ENCODE results near the gene PDPN. TPM values are rescaled to one million over a fixed set of nuclear protein-coding genes. Genes with fewer than 3 reads are reported as not detected.

The PDPN gene
- total and polyA plus RNA-seq, 2 of the 4 experiments (the other 2 are of a cell fraction): 0.31 TPM; not detected in 1

- CTCF ChIA-PET: interaction anchor here (0.7 kb wide), 1 partner anchor 797 kb away, joined by 4 read pairs; no protein-coding TSS in a partner anchor
- intact Hi-C loops (cut with micrococcal nuclease): no loop called here
- no peak overlapping the region for H2AFZ ChIP-seq (replicated peaks; ENCODE audit: low read length, poor library complexity)
These were observed 40.0 kb upstream of the PDPN start for GRCh38 chr1:13543451-13544220.

More at GRCh38 chr1:13543451-13544220, 40.0 kb upstream of the PDPN start:
- no peak overlapping the region for H4K91ac ChIP-seq (ENCODE audit: insufficient read depth, low read depth, low read length)
- H2AK9ac ChIP-seq (replicated peaks; ENCODE audit: low read depth, low read length, poor library complexity): no peak overlapping the region
- TF ChIP-seq BHLHE40 (IDR thresholded peaks at IDR 0.05; ENCODE audit: low read depth, low read length) (no peak), MAFK (IDR thresholded peaks at IDR 0.05; ENCODE audit: low read depth, low read length) (no peak), CTCF (conservative IDR thresholded peaks at IDR 0.05; ENCODE audit: low read depth, low read length) (no peak), CEBPB (IDR thresholded peaks at IDR 0.05; ENCODE audit: low read depth, low read length) (no peak), RCOR1 (IDR thresholded peaks at IDR 0.05; ENCODE audit: insufficient replicate concordance, low read length) (no peak), MAZ (IDR thresholded peaks at IDR 0.05; ENCODE audit: borderline replicate concordance, low read depth, low read length) (no peak), SMC3 (IDR thresholded peaks at IDR 0.05; ENCODE audit: low read depth, low read length) (no peak), RAD21 (IDR thresholded peaks at IDR 0.05; ENCODE audit: low read length) (no peak), FOS (IDR thresholded peaks at IDR 0.05; ENCODE audit: low read depth, low read length) (no peak), MXI1 (IDR thresholded peaks at IDR 0.05; ENCODE audit: borderline replicate concordance, low read depth, low read length) (no peak), RFX5 (IDR thresholded peaks at IDR 0.05; ENCODE audit: low read depth, low read length) (no peak), POLR2A (IDR thresholded peaks at IDR 0.05; ENCODE audit: low read depth, low read length) (no peak), NFE2L2 (IDR thresholded peaks at IDR 0.05; ENCODE audit: low read depth, low read length) (no peak), CHD1 (IDR thresholded peaks at IDR 0.05; ENCODE audit: low read depth, low read length) (no peak), USF2 (IDR thresholded peaks at IDR 0.05; ENCODE audit: low read depth, low read length) (no peak)
- TF ChIP-seq, protein P1, sequence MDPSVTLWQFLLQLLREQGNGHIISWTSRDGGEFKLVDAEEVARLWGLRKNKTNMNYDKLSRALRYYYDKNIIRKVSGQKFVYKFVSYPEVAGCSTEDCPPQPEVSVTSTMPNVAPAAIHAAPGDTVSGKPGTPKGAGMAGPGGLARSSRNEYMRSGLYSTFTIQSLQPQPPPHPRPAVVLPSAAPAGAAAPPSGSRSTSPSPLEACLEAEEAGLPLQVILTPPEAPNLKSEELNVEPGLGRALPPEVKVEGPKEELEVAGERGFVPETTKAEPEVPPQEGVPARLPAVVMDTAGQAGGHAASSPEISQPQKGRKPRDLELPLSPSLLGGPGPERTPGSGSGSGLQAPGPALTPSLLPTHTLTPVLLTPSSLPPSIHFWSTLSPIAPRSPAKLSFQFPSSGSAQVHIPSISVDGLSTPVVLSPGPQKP (IDR thresholded peaks at IDR 0.05; ENCODE audit: borderline replicate concordance, low read depth, low read length): no peak
- no peak overlapping the region for H2BK20ac ChIP-seq (ENCODE audit: low read depth, low read length)
- no peaks in the 10 kb centered on the region for H3K4me1 ChIP-seq (ENCODE audit: control insufficient read depth, insufficient read depth, low read length)
- no CpG with 5 or more reads among the region's 20 CpGs for WGBS, 2 experiments (ENCODE audit: extremely low coverage in 2 of 2, insufficient read length in 1 of 2)
- no peak overlapping the region for H3K4me3 ChIP-seq (ENCODE audit: insufficient read depth, low read depth, low read length)
- peaks cover 35% of the 10 kb centered on the region for H3K9me3 ChIP-seq (ENCODE audit: control insufficient read depth, insufficient read depth, low read length)
- no peak overlapping the region for H3K23ac ChIP-seq (ENCODE audit: low read depth, low read length)
- no peaks in the 10 kb centered on the region for H3K9me1 ChIP-seq (ENCODE audit: insufficient read depth, low read length)
- dilution Hi-C loops (cut with HindIII; ENCODE audit: low sequenced_read_pairs, unreplicated experiment): no loop called here
- ATAC-seq (ENCODE audit: low read depth) (no peak), DNase-seq (no peak)
- H4K20me1 ChIP-seq (ENCODE audit: insufficient read depth, low read length): no peaks in the 10 kb centered on the region
- in situ Hi-C loops (cut with MboI; ENCODE audit: low sequenced_read_pairs): no loop called here
- H3K18ac ChIP-seq (ENCODE audit: low read depth, low read length): no peak overlapping the region
- no peaks in the 10 kb centered on the region for H3K27me3 ChIP-seq (ENCODE audit: control insufficient read depth, insufficient read depth, low read length)
- no peak overlapping the region for H2BK5ac ChIP-seq (ENCODE audit: low read depth, low read length, poor library complexity, severe bottlenecking)
- no peak overlapping the region for H3K27ac ChIP-seq (ENCODE audit: insufficient read depth, low read length)
- no peak overlapping the region for H3K9ac ChIP-seq (ENCODE audit: low read depth, low read length)
- POLR2A ChIA-PET (ENCODE audit: unreplicated experiment): no interaction called here
- no peak overlapping the region for H2BK120ac ChIP-seq (ENCODE audit: low read depth, low read length)
- H3K4ac ChIP-seq (ENCODE audit: low read depth, low read length): no peak overlapping the region
- no peaks in the 10 kb centered on the region for H3K79me1 ChIP-seq (ENCODE audit: low read depth in 1 of 2, low read length in 2 of 2)
- H2BK15ac ChIP-seq (ENCODE audit: low read depth, low read length): no peak overlapping the region
- H3K4me2 ChIP-seq (ENCODE audit: low read depth, low read length): no peak overlapping the region
- BruUV-seq (replicated peaks): no TSS peak
- H3K14ac ChIP-seq (replicated peaks; ENCODE audit: low read depth, low read length): no peak overlapping the region
- no peak overlapping the region for H2AK5ac ChIP-seq (ENCODE audit: low read depth, low read length)
- H4K8ac ChIP-seq (ENCODE audit: low read depth in 2 of 2, low read length in 2 of 2): no peak overlapping the region
- H3K56ac ChIP-seq (ENCODE audit: extremely low read depth, insufficient read depth, low read length): no peak overlapping the region
- no peaks in the 10 kb centered on the region for H3K36me3 ChIP-seq (ENCODE audit: control insufficient read depth, insufficient read depth, low read length)
- H4K5ac ChIP-seq (ENCODE audit: low read depth, low read length): no peak overlapping the region

All from IMR-90 (cell line).